HepG2 (cell line): ENCODE measurements around the gene HEXIM1. TPM values are rescaled to one million over a fixed set of nuclear protein-coding genes. Genes with fewer than 3 reads are reported as not detected.

Source experiments
- ATAC-seq: fragments of 200-7000 bp; cut with Tn5 transposase; 3 replicates; pipeline ENCODE4 v1.9.1; 2020; ENCODE audit warnings: mild to moderate bottlenecking, moderate library complexity
- BruUV-seq: library from RNA; stranded (reverse); fragments of 400-500 nt; replicated peaks from 2 replicates; lab custom pipeline; 2021; lab: Mats Ljungman, UMichigan
- CTCF ChIA-PET: fragments of 300-600 bp; formaldehyde crosslinking; extraction: SDS; loops from one replicate; lab custom pipeline; 2021; ENCODE audit warnings: low total read pairs, inconsistent platforms, low intra/inter-chr PET ratio; lab: Yijun Ruan, JAX
- POLR2A ChIA-PET: fragments of 350-600 bp; sonication (Branson Sonifier 250); formaldehyde crosslinking; loops from one replicate; lab custom pipeline; 2020; ENCODE audit warnings: antibody characterized with exemption, inconsistent platforms; lab: Yijun Ruan, JAX
- DNase-seq: peaks from one replicate; pipeline ENCODE4 v3.0.0-alpha.2; 2015; ENCODE audit warnings: low spot score
- FAIRE-seq: peaks from 3 replicates; lab custom pipeline; 2011; peaks lifted over from hg19 to GRCh38; lab: Jason Lieb, UNC
- H2AFZ ChIP-seq: one replicate; pipeline ENCODE4 v1.6.1; 2011; ENCODE audit warnings: low read length, inconsistent platforms
- H3K27ac ChIP-seq: fragments of 300-600 bp; 3 replicates; pipeline ENCODE4 v1.8.0; 2011; ENCODE audit warnings: mixed run types, mild to moderate bottlenecking, mixed read lengths, low read length, inconsistent platforms; ENCODE audit not compliant: insufficient read depth; ENCODE audit errors: extremely low read length
- H3K27me3 ChIP-seq, 2 experiments: fragments of 200-600 bp in 1 of 2; 2 replicates in 1 of 2; 3 replicates in 1 of 2; pipeline versions ENCODE4 v1.6.0 to v1.8.0; 2011; ENCODE audit warnings: low read length in 2 of 2, mild to moderate bottlenecking in 2 of 2, moderate library complexity in 2 of 2, inconsistent platforms in 1 of 2; ENCODE audit not compliant: insufficient read depth in 2 of 2, control insufficient read depth in 1 of 2
- H3K36me3 ChIP-seq, 2 experiments: fragments of 200-600 bp in 1 of 2; replicated peaks in 1 of 2; 2 replicates in 1 of 2; 3 replicates in 1 of 2; pipeline versions ENCODE4 v1.5.1 to v1.8.0; 2011; ENCODE audit warnings: low read length in 2 of 2, inconsistent platforms in 1 of 2; ENCODE audit not compliant: insufficient read depth in 2 of 2, control insufficient read depth in 1 of 2
- H3K4me1 ChIP-seq: 2 replicates; pipeline ENCODE4 v1.5.1; 2012; ENCODE audit warnings: low read length, inconsistent platforms; ENCODE audit not compliant: insufficient read depth
- H3K4me2 ChIP-seq: 2 replicates; pipeline ENCODE4 v1.6.0; 2011; ENCODE audit warnings: low read depth, low read length, inconsistent platforms
- H3K4me3 ChIP-seq, 3 experiments: fragments of 200-600 bp in 1 of 3; sonication (generic), shearing (Covaris generic) in 1 of 3; replicated peaks in 1 of 3; 2 replicates each; pipeline ENCODE4 v1.5.1; 2011 to 2016; ENCODE audit warnings: low read length in 3 of 3, inconsistent platforms in 2 of 3, low read depth in 2 of 3, mild to moderate bottlenecking in 2 of 3, control low read depth in 1 of 3, mixed read lengths in 1 of 3; ENCODE audit not compliant: insufficient read depth in 1 of 3
- H3K79me2 ChIP-seq: one replicate; pipeline ENCODE4 v1.6.1; 2011; ENCODE audit warnings: low read length, inconsistent platforms; ENCODE audit not compliant: insufficient read depth
- H3K9ac ChIP-seq: 2 replicates; pipeline ENCODE4 v1.6.0; 2011; ENCODE audit warnings: mild to moderate bottlenecking, low read depth, low read length, inconsistent platforms; ENCODE audit not compliant: insufficient read depth
- H3K9me3 ChIP-seq: 2 replicates; pipeline ENCODE4 v1.5.1; 2012; ENCODE audit warnings: mild to moderate bottlenecking, low read length
- H4K20me1 ChIP-seq: 2 replicates; pipeline ENCODE4 v1.6.0; 2011; ENCODE audit warnings: inconsistent platforms, mild to moderate bottlenecking, low read length, moderate library complexity; ENCODE audit not compliant: insufficient read depth
- BORCS8-MEF2B ChIP-seq: sonication (generic); formaldehyde crosslinking; IDR thresholded peaks from 2 replicates; pipeline ENCODE4 v1.8.0; 2022; ENCODE audit warnings: mild to moderate bottlenecking, missing genetic modification reagents
- HOXA7 ChIP-seq: sonication (generic); formaldehyde crosslinking; IDR thresholded peaks from 2 replicates; pipeline ENCODE4 v1.8.1; 2022; ENCODE audit warnings: mild to moderate bottlenecking, missing genetic modification reagents, moderate library complexity
- KDM5A ChIP-seq: fragments of 200-600 bp; sonication (generic); IDR thresholded peaks from 2 replicates; pipeline ENCODE4 v1.7.0; 2018; ENCODE audit warnings: antibody characterized with exemption, mild to moderate bottlenecking, low read length, borderline replicate concordance
- KLF11 ChIP-seq: IDR thresholded peaks from 2 replicates; pipeline ENCODE4 v1.6.1; 2016; ENCODE audit warnings: missing compliant biosample characterization
- LCORL ChIP-seq, 2 experiments: fragments of 450-650 bp in 1 of 2; sonication (generic) in 1 of 2; formaldehyde crosslinking in 1 of 2; IDR thresholded peaks; 2 replicates each; pipeline versions ENCODE4 v1.5.0 to v1.6.1; 2017 to 2020; ENCODE audit warnings: antibody characterized with exemption in 1 of 2, missing genetic modification reagents in 1 of 2
- NR2F1 ChIP-seq, 2 experiments: fragments of 450-650 bp in 1 of 2; formaldehyde crosslinking in 1 of 2; IDR thresholded peaks; 2 replicates each; pipeline versions ENCODE4 v1.5.0 to v1.6.1; 2016 to 2020; ENCODE audit warnings: mild to moderate bottlenecking in 1 of 2, missing compliant biosample characterization in 1 of 2, missing genetic modification reagents in 1 of 2, moderate library complexity in 1 of 2
- SALL2 ChIP-seq: sonication (generic); formaldehyde crosslinking; IDR thresholded peaks from 2 replicates; pipeline ENCODE4 v1.8.1; 2023; ENCODE audit warnings: mild to moderate bottlenecking, missing genetic modification reagents, inconsistent platforms
- XRCC5 ChIP-seq: fragments of 200-400 bp; formaldehyde crosslinking; optimal IDR thresholded peaks from 2 replicates; pipeline ENCODE3; 2017; ENCODE audit warnings: mild to moderate bottlenecking, low read length
- ZBTB20 ChIP-seq: sonication (generic); formaldehyde crosslinking; IDR thresholded peaks from 2 replicates; pipeline ENCODE4 v1.8.1; 2023; ENCODE audit warnings: missing genetic modification reagents, low read depth, mild to moderate bottlenecking, borderline replicate concordance
- ZNF121 ChIP-seq: sonication (generic); formaldehyde crosslinking; IDR thresholded peaks from 2 replicates; pipeline ENCODE4 v1.5.0; 2020; ENCODE audit warnings: mild to moderate bottlenecking, missing genetic modification reagents
- ZNF256 ChIP-seq: sonication (generic); formaldehyde crosslinking; conservative IDR thresholded peaks from 2 replicates; pipeline ENCODE4 v1.4.0; 2020; ENCODE audit warnings: missing genetic modification reagents
- ZNF274 ChIP-seq: sonication (generic); formaldehyde crosslinking; IDR thresholded peaks from 2 replicates; pipeline ENCODE4 v1.5.1; 2020; ENCODE audit warnings: mild to moderate bottlenecking, missing genetic modification reagents
- WGBS: methylation state at CpG from one replicate; pipeline ENCODE4 v1.1.6; 2017; ENCODE audit warnings: low lambda C conversion rate; 5-methylcytosine and 5-hydroxymethylcytosine counted together
- in situ Hi-C: cut with HindIII; loops from 2 replicates; pipeline ENCODE4 v1.10.0; 2017; ENCODE audit warnings: low pct_unique_long_range_greater_than_20kb; ENCODE audit not compliant: extremely low pct_ligation_motif_present
- intact Hi-C: fragments of 100-400 bp; cut with micrococcal nuclease; formaldehyde crosslinking; loops from one replicate; pipeline ENCODE4 v1.10.0; 2022; ENCODE audit not compliant: unreplicated experiment
- polyA plus RNA-seq, 8 experiments: library from polyadenylated mRNA; depleted of rRNA in 3 of 8; stranded (reverse) in 7 of 8; unstranded in 1 of 8; fragments of >200 nt; fragmentation: Illumina TruSeq in 4 of 8; extraction: Trizol in 4 of 8; gene quantifications; 2 replicates each; pipeline versions ENCODE4 v1.2.1 to v1.2.3, GENCODE V29; 2011 to 2016; ENCODE audit warnings: low read depth in 4 of 8, missing spikeins in 1 of 8, mixed read lengths in 1 of 8; ENCODE audit not compliant: insufficient read depth in 1 of 8
- total RNA-seq, 5 experiments: library from RNA; depleted of rRNA; stranded (reverse); fragments of >200 nt; fragmentation: Illumina TruSeq; extraction: Trizol; gene quantifications; 2 replicates each; pipeline ENCODE4 v1.2.3, GENCODE V29; 2016; ENCODE audit warnings: low read depth in 1 of 5
- TF ChIP-seq, protein P1 (sequence below): sonication (generic); formaldehyde crosslinking; IDR thresholded peaks from 2 replicates; pipeline ENCODE4 v1.5.1; 2020; ENCODE audit warnings: mild to moderate bottlenecking, missing genetic modification reagents, borderline replicate concordance
- TF ChIP-seq, protein P2 (sequence below): sonication (generic); formaldehyde crosslinking; IDR thresholded peaks from 2 replicates; pipeline ENCODE4 v1.4.0; 2020; ENCODE audit warnings: missing genetic modification reagents, mild to moderate bottlenecking, borderline replicate concordance
- TF ChIP-seq, protein P3 (sequence below): sonication (generic); formaldehyde crosslinking; IDR thresholded peaks from 2 replicates; pipeline ENCODE4 v1.9.0; 2021; ENCODE audit warnings: missing genetic modification reagents, borderline replicate concordance
- TF ChIP-seq, protein P4 (sequence below): sonication (generic); formaldehyde crosslinking; IDR thresholded peaks from 2 replicates; pipeline ENCODE4 v1.5.0; 2020; ENCODE audit warnings: missing genetic modification reagents

HEXIM1 gene
- total and polyA plus RNA-seq, 2 of the 13 experiments (the other 11 are each of a cell fraction or from before 2014, with no cell fraction given) = 10.5 to 16.6 TPM

DNA sequence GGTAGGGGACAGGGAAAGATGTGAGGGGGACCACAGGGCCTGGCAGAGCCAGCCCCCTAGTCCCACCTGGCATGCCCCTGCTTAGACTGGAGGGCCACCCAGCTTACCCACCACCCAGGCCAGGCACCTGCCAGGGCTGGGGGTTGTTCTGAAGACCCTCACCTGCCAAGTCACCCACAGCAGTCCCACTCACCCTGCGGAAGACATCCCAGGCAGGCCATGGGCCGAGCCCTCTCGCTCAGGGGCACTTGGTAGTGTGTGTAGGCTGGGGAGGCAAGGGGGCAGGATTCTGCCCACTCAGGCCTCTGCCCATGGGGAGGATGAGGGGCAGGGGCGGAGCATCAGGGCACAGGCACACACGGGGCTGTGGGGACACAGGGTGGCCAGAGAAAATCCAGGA is 19.9 kb upstream of the HEXIM1 start (continued):
- TF ChIP-seq LCORL (IDR thresholded peaks at IDR 0.05) = no peak
- 0 out of 2 replicates have a peak, but pooled peaks have one; percentile 5 for TF ChIP-seq LCORL (CRISPR knock-in tag; IDR thresholded peaks at IDR 0.05)
- no peak for TF ChIP-seq HOXA7
- TF ChIP-seq ZNF274 (CRISPR knock-in tag) = no peak
- no peak for TF ChIP-seq KLF11
- TF ChIP-seq, protein P1, sequence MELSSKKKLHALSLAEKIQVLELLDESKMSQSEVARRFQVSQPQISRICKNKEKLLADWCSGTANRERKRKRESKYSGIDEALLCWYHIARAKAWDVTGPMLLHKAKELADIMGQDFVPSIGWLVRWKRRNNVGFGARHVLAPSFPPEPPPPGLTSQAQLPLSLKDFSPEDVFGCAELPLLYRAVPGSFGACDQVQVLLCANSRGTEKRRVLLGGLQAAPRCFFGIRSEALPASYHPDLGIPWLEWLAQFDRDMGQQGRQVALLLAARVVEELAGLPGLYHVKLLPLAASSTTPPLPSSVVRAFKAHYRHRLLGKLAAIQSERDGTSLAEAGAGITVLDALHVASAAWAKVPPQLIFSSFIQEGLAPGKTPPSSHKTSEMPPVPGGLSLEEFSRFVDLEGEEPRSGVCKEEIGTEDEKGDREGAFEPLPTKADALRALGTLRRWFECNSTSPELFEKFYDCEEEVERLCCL (CRISPR knock-in tag) = no peak

DNA sequence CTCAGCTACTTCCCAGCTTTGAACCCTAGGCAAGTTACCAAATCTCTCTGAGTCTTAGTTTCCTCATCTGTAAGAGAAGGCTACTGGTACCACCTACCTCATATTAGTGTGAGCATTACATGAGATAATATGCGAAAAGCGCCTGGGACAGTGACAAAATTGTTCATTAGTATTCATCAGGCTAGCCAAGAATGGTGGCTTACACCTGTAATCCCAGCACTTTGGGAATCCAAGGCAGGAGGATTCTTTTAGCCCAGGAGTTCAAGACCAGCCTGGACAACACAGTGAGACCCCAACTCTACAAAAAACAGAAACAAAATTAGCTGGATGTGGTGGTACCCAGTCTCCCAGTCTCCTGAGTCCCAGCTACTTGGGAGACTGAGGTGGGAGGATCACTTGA is 19.3 kb upstream of the HEXIM1 start:
- DNase-seq (no peak), FAIRE-seq (no peak), ATAC-seq (no peak)
- in situ Hi-C loops = no loop called here
- Histone ChIP-seq H2AFZ (no peak overlapping the region), H3K36me3 (no peaks in the 10 kb centered on the region), H4K20me1 (no peaks in the 10 kb centered on the region), H3K27me3 (no peaks in the 10 kb centered on the region), H3K4me2 (peak overlapping the region; percentile 54), H3K4me3 (no peak overlapping the region), H3K79me2 (peaks cover 4% of the 10 kb centered on the region), H3K9me3 (no peaks in the 10 kb centered on the region), H3K4me1 (peaks cover 75% of the 10 kb centered on the region), H3K9ac (peak overlapping the region; percentile 59; the same call in 1 of the 2 replicates), H3K27ac (peak overlapping the region; percentile 63)
- no TSS peak for BruUV-seq
- POLR2A ChIA-PET = interaction anchor here (0.8 to 4.7 kb wide), 12 partner anchors 15 to 73 kb away, joined by 3 to 71 read pairs (median 6); partner anchors contain the start of genes HEXIM1, HEXIM2 and NMT1
- intact Hi-C loops = no loop called here
- 85% methylated on average over 2 of the region's 2 CpGs for WGBS
- CTCF ChIA-PET = no interaction called here
- TF ChIP-seq, protein P2, sequence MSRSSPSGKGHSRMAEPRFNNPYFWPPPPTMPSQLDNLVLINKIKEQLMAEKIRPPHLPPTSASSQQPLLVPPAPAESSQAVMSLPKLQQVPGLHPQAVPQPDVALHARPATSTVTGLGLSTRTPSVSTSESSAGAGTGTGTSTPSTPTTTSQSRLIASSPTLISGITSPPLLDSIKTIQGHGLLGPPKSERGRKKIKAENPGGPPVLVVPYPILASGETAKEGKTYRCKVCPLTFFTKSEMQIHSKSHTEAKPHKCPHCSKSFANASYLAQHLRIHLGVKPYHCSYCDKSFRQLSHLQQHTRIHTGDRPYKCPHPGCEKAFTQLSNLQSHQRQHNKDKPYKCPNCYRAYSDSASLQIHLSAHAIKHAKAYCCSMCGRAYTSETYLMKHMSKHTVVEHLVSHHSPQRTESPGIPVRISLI (CRISPR knock-in tag) = no peak
- TF ChIP-seq KDM5A = no peak
- TF ChIP-seq, protein P3, sequence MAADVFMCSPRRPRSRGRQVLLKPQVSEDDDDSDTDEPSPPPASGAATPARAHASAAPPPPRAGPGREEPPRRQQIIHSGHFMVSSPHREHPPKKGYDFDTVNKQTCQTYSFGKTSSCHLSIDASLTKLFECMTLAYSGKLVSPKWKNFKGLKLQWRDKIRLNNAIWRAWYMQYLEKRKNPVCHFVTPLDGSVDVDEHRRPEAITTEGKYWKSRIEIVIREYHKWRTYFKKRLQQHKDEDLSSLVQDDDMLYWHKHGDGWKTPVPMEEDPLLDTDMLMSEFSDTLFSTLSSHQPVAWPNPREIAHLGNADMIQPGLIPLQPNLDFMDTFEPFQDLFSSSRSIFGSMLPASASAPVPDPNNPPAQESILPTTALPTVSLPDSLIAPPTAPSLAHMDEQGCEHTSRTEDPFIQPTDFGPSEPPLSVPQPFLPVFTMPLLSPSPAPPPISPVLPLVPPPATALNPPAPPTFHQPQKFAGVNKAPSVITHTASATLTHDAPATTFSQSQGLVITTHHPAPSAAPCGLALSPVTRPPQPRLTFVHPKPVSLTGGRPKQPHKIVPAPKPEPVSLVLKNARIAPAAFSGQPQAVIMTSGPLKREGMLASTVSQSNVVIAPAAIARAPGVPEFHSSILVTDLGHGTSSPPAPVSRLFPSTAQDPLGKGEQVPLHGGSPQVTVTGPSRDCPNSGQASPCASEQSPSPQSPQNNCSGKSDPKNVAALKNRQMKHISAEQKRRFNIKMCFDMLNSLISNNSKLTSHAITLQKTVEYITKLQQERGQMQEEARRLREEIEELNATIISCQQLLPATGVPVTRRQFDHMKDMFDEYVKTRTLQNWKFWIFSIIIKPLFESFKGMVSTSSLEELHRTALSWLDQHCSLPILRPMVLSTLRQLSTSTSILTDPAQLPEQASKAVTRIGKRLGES (CRISPR knock-in tag) = no peak
- no peak for TF ChIP-seq ZNF256 (CRISPR knock-in tag)
- TF ChIP-seq BORCS8-MEF2B = peak; percentile 8; the same call in 1 of the 2 replicates
- no peak for TF ChIP-seq NR2F1 (CRISPR knock-in tag; IDR thresholded peaks at IDR 0.05)
- no peak for TF ChIP-seq SALL2 (CRISPR knock-in tag)
- TF ChIP-seq, protein P4, sequence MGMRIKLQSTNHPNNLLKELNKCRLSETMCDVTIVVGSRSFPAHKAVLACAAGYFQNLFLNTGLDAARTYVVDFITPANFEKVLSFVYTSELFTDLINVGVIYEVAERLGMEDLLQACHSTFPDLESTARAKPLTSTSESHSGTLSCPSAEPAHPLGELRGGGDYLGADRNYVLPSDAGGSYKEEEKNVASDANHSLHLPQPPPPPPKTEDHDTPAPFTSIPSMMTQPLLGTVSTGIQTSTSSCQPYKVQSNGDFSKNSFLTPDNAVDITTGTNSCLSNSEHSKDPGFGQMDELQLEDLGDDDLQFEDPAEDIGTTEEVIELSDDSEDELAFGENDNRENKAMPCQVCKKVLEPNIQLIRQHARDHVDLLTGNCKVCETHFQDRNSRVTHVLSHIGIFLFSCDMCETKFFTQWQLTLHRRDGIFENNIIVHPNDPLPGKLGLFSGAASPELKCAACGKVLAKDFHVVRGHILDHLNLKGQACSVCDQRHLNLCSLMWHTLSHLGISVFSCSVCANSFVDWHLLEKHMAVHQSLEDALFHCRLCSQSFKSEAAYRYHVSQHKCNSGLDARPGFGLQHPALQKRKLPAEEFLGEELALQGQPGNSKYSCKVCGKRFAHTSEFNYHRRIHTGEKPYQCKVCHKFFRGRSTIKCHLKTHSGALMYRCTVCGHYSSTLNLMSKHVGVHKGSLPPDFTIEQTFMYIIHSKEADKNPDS (CRISPR knock-in tag) = no peak
- peak; percentile 6 for TF ChIP-seq XRCC5
- TF ChIP-seq ZNF121 (CRISPR knock-in tag) = peak; percentile 93
- no peak for TF ChIP-seq ZBTB20
